ENCODE data around the gene TIMM10B.

The TIMM10B gene

DNA sequence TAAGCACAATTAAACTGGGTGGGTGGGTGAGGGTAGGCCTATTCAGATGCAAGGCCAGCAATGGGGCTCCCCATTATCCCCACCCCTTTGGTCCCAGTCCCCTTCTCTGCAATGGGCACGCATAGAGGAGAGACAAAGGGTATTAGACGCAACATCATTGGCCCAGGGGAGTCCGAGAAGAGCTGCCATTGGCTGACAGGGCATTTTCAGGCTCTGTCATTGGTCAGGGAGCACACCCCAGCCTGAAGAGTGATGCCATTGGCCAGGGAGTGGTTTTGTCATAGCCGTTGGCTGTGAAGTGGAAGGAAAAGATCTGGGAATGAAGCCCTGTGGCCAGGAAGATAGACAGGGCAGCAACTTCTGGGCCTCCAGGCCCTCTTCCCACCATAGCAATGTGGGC is 4.7 kb upstream of the TIMM10B start:
- H3K4me3 ChIP-seq (ENCODE audit: control insufficient read depth, low read depth, low read length): no peak overlapping the region
- TF ChIP-seq, protein P1, sequence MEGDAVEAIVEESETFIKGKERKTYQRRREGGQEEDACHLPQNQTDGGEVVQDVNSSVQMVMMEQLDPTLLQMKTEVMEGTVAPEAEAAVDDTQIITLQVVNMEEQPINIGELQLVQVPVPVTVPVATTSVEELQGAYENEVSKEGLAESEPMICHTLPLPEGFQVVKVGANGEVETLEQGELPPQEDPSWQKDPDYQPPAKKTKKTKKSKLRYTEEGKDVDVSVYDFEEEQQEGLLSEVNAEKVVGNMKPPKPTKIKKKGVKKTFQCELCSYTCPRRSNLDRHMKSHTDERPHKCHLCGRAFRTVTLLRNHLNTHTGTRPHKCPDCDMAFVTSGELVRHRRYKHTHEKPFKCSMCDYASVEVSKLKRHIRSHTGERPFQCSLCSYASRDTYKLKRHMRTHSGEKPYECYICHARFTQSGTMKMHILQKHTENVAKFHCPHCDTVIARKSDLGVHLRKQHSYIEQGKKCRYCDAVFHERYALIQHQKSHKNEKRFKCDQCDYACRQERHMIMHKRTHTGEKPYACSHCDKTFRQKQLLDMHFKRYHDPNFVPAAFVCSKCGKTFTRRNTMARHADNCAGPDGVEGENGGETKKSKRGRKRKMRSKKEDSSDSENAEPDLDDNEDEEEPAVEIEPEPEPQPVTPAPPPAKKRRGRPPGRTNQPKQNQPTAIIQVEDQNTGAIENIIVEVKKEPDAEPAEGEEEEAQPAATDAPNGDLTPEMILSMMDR (conservative IDR thresholded peaks at IDR 0.05; ENCODE audit: control insufficient read depth, insufficient read depth, low read depth, low read length): no peak
- no peak for DNase-seq (ENCODE audit: low read depth)

DNA sequence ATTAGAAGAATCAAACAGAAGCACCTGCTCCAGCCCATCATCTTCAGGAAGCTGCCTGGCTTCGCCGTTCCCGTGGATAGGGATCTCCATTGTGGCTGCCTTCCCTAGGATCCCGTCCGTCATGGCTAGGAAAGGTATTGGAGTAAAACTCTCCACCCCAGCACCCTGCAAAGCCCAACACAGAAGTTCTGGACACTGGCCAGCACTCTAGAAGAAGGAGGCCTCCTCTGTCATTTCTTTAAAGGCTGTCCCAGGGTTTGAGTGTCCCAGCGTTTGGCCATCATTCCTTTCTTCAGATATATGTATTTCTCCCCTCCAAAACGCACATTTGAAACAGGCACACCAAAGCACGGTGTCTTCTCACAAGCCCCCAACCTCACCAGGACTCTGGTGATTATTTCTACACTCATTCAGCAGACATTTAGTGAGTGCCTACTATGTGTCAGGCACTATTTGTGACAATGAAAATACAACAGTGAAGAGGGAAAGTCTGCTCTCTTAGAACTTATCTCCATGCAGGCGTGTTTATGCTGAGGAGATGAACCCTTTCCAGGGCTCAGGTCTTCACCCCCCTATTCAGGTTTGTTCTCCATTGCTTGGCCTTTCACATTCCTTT is 894 bp upstream of the TIMM10B start:
- no peak for DNase-seq (ENCODE audit: low read depth)
- H3K4me3 ChIP-seq (ENCODE audit: control insufficient read depth, low read depth, low read length): peak overlapping the region; percentile 98
- TF ChIP-seq, protein P1 (conservative IDR thresholded peaks at IDR 0.05; ENCODE audit: control insufficient read depth, insufficient read depth, low read depth, low read length): no peak

DNA sequence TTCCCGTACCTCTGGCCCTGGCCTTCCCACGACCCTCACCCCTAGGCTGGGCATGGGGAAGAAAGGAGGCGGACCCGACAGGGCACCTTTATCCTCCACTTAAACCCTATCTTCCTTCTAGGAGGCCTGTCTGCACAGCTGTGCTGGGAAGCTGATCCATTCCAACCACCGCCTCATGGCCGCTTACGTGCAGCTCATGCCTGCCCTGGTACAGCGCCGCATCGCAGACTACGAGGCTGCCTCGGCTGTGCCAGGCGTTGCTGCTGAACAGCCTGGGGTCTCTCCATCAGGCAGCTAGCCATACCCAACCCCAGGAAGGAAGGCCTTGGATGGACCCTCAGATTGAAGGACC is 599 bp downstream of the TIMM10B start:
- no peak for DNase-seq (ENCODE audit: low read depth)
- TF ChIP-seq, protein P1 (conservative IDR thresholded peaks at IDR 0.05; ENCODE audit: control insufficient read depth, insufficient read depth, low read depth, low read length): no peak
- H3K4me3 ChIP-seq (ENCODE audit: control insufficient read depth, low read depth, low read length): peak overlapping the region; percentile 98

DNA sequence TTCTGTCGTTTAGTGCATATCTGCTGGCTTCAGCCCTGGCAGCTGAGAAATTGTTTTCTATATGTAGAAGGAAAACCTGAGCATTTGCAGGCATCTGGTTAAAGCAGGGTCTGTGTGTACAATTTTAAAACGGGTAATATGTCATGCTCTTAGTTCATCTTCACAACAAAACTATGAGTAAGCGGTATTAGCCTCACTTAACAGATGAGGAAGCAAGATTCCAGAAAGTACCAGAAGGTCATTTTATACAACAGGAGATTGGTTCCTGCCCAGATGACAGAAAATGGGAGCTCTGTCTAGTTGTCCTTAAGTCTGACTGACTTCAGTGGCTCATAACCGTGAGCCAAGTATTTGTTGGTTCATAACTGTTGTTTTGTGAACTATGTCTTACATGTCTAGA is 1.1 kb downstream of the TIMM10B start:
- H3K4me3 ChIP-seq (ENCODE audit: control insufficient read depth, low read depth, low read length): peak overlapping the region; percentile 98
- DNase-seq (ENCODE audit: low read depth): no peak
- TF ChIP-seq, protein P1 (conservative IDR thresholded peaks at IDR 0.05; ENCODE audit: control insufficient read depth, insufficient read depth, low read depth, low read length): no peak

DNA sequence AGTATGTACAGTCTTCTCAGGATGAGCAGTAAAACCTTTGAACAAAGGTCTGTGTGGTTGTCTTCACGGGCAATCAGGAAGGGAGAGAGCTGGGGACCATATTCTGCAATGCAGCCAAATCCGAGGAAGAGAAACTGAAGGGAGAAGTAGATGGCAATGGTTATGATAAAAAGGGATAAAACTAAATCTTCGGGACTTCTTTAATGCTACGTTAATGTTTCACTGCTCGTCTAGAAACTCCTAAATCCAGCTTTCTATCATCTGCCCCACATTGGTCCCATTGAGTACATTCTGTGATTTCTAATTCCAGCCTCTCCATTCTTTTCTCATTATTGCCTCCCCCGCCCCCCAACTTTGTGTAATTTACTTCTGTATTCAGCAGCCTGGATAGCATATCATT is 1.7 kb downstream of the TIMM10B start:
- DNase-seq (ENCODE audit: low read depth): no peak
- H3K4me3 ChIP-seq (ENCODE audit: control insufficient read depth, low read depth, low read length): no peak overlapping the region
- TF ChIP-seq, protein P1 (conservative IDR thresholded peaks at IDR 0.05; ENCODE audit: control insufficient read depth, insufficient read depth, low read depth, low read length): no peak

DNA sequence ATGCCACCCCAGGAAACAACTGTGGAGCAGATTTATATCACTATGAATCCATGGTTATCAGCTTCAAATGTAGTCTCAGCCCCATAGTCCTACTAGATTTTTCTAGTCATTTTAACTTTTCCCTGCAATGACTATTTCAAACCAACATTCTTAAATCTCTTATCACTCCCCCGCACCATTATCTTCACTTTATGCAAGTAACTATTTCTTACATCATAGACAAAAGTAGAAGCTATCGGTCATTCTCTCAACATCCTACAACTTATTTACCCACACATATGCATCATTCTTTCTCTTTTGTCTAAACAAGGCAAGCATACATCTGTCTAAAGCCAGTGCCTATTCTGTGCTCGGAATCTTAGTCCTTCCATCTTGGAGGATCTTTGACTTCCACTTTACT is 4.4 kb downstream of the TIMM10B start:
- TF ChIP-seq, protein P1 (conservative IDR thresholded peaks at IDR 0.05; ENCODE audit: control insufficient read depth, insufficient read depth, low read depth, low read length): no peak
- no peak for DNase-seq (ENCODE audit: low read depth)
- H3K4me3 ChIP-seq (ENCODE audit: control insufficient read depth, low read depth, low read length): no peak overlapping the region

DNA sequence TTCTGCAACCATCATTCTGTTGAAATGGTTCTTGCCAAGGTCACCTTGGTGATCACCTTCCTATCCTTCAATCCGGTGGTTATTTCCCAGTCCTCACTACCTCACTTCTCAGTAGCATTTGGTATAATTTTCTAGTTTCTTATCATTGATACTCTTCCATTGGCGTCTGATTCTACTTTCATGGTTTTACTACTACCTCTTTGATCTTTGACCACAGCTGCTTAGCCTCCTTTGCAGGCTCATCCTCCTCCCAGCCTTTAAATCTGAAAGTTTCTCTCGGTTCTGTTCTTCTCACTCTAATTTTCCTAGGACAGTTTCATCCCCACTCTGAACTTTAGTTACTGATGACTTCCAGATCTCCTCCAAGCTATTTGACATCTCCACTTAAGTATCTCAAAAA is 5.0 kb downstream of the TIMM10B start:
- TF ChIP-seq, protein P1 (conservative IDR thresholded peaks at IDR 0.05; ENCODE audit: control insufficient read depth, insufficient read depth, low read depth, low read length): no peak
- no peak for DNase-seq (ENCODE audit: low read depth)
- no peak overlapping the region for H3K4me3 ChIP-seq (ENCODE audit: control insufficient read depth, low read depth, low read length)

Measured in fibroblast of mammary gland (primary cell).